Activated CD8-positive, alpha-beta memory T cell treated with anti-CD3 and anti-CD28 coated beads, Interleukin-2, amount 50 U/mL, for 48 hours (primary cell): Measurements from ENCODE around the gene TNFRSF21.
"Not testable (repeated sequence)": the region's sequence is repeated elsewhere in the genome, so short reads cannot be mapped to it uniquely, and the experiment has no call there.

ENCODE experiments used
- DNase-seq: peaks from one replicate; pipeline ENCODE4 v3.0.0-alpha.2; 2020

The TNFRSF21 gene

DNA sequence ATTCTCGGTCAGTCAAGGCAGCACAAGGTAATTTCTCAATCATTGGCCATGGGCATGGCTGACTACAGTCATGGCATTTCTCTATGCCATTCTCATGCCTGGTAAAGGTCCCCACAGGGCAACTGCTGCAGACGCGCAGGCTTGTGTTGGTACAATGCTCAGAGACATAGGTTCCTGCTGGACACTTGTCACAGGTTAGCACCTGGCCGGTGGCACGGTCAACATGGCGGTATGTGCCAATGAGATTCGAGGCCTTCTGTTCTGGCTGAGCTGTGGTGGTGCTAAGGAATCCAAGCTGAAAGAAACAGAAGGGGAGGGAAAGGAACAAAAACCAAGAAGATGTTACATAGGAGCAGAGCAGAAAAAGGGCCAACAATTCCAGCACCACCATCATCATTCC, 23.4 kb downstream of the TNFRSF21 start:
- no peak for DNase-seq

DNA sequence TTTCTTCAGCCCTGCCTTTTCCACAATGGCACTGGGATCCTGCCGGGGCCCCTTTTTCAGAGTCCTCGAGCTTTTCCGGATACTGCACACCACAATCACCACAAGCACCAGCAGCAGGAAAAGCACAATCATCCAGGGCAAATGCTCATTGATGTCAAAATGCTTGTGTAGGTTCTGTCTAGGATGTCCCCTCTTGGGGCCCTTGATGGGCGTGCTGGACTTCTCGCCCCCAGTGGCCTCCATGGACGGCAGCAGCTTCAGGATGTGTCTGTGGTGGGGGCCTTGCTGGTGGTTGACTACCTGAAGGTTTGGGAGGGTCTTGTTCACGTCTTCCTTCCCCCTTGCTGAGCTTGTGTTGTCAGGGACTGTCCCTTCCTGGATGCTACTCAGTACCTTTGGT, 25.7 kb downstream of the TNFRSF21 start:
- DNase-seq, result no peak

DNA sequence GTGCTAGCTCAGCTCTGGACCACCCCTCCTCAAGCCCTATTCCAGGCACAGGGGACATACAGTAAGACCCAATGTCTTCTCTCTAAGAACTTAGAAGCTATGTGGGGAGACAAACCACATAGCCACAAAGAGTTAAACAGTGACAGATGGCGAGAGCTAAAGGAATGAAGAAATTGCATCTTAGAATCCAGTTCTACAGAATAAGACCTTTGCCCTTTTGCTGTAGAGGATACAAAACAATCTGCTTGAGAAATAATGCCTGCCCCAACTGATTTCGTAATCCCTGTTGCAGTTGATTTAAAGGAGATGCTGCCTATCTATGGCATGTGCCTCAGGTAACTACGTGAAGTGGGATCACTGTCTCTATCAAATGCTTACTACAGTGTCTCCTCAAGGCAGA, 31.2 kb downstream of the TNFRSF21 start:
- DNase-seq, result no peak

DNA sequence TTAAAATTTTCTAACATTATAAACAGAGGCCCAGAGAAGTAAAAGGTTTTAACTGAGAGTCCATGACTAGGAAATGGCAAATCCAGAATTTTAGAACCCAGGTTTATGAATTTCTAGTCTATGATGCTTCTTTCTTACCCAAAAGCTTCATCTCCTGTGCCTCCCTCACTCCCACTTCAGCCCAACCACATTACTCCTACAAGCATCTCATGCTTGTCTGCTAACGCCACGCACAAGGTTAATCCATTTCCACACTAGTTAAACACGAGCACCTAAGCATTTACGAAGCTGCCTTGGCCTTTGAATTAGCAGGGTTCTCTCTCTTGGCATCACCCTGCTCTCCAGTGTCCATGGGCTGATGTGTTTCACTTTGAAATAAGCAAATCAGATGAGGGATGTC, 32.0 kb downstream of the TNFRSF21 start:
- DNase-seq, result no peak

DNA sequence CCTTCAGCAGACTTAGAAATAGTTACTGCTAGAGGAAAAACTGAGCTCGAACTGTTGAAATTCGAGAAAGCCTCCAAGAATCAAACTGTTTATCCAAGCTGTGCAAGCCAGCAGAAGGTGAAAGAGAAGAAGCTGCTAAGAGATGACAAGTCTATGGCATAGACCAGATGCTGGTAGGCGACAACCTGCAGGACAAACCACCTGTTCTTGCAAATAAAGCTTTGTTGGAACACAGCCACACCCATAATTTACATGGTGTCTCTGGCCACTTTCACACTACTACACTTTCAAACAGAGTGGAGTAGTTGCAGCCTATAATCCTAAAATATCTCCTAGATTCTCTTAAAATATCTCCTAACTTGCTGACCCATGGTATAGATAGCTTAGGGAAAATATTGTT, 33.3 kb downstream of the TNFRSF21 start:
- no peak for DNase-seq

DNA sequence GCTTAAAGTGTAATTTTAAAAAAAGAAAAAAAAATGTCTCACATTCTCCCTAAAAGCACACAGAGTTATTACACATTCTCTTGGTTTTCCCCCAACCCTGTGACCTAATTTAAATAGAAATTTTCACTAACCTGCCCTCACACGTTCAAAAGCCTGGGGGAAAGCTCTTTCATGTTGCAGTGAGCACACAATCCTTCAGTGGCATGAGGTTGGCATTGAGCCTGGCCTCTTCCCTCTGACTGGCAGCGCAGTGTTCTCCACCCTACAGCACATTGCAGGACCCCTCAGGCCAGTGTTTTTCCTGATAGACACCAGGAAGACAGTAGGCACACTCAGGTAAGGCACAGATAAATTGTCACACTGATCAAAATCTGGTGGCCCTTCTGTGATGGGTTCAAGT, 34.1 kb downstream of the TNFRSF21 start:
- DNase-seq, result no peak

DNA sequence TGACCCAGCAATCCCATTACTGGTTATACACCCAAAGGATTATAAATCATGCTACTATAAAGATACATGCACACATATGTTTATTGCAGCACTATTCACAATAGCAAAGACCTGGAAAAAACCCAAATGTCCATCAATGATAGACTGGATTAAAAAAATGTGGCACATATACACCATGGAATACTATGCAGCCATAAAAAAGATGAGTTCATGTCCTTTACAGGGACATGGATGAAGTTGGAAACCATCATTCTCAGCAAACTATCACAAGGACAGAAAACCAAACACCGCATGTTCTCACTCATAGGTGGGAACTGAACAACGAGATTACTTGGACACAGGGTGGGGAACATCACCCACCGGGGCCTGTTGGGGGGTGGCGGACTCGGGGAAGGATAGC, 34.6 kb downstream of the TNFRSF21 start:
- not testable (repeated sequence) for DNase-seq

DNA sequence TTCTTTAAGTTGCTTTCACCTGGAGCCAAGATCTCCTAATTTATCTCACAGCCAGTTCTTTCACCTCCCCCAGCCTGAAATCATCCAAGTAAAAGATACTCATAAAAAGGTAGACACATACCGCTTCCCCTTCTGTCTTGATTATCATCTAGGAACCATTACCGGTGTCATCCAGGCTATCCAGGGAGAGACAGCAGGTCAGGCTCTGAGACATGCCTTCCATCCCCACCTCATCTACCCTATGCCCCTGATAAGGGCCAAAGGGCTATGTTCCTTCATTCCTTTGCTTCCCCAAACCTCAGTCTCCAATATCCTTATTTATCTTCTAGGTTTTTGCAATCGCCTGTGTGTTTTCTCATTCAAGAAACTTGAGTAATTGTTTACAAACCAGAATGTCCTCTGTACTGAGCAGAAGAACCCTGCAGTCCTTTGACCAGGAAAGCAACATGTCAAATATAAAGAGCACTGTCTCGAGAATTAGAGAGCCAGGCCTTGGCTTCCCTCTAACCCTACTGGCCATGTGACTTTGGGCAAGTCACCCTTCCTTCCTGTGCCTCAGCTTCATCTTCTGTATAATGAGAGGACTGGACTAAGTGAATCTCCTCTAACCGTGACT, 41.0 kb downstream of the TNFRSF21 start:
- no peak for DNase-seq

DNA sequence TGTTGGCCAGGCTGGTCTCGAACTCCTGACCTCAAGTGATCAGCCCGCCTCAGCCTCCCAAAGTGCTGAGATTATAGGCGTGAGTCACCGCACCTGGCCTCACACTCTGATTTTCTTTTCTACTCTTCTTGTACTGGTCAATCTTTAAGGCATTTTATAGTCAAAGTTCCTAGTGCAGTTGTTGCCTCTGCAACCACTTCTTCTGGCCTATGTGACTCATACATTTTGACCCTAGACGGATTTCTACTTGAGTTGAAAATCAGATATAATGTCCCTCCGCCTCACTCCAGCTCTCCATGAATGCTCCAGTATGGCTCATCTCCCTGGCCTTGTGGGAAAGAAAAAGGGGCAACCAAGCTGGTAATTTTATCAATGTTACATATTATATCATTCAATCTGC, 42.4 kb downstream of the TNFRSF21 start:
- no peak for DNase-seq

DNA sequence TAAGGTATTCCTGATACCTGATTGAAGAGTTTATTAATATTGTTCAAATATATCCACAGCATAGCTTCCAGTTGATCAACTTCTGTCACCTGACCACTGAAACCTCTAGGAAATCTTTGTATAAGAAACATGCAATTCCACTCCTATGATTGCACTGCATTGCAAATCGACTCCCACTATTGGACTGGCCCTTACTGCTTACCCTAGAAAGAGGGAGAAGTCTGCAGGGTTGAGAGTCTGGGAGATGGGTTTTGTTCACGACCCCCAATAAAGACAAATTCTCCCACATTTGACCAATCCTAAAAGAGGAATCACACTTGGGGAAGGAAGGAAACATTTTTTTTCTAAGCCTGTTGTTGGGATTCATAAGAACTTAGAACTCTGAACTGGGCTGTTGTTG, 43.7 kb downstream of the TNFRSF21 start:
- no peak for DNase-seq

DNA sequence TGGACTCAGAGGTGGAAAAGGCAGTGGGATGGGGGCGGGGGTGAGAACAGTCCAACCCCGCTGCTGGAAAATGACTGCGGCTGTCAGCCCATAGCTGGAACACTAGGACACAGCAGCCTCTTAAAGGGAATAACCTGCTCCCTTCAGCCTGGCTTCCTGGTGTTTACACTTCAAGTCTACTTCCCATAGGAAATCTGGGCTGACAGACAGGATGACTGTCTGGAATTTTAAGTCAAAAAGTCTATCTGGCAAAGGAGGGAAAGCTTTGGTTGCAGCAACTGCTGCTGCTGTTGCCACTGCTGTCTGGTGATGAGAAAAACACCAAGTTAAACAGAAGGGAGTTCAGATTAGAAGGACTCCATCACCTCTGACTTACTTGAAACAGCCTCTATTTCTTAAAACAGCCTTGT, 44.9 kb downstream of the TNFRSF21 start:
- DNase-seq, result no peak

DNA sequence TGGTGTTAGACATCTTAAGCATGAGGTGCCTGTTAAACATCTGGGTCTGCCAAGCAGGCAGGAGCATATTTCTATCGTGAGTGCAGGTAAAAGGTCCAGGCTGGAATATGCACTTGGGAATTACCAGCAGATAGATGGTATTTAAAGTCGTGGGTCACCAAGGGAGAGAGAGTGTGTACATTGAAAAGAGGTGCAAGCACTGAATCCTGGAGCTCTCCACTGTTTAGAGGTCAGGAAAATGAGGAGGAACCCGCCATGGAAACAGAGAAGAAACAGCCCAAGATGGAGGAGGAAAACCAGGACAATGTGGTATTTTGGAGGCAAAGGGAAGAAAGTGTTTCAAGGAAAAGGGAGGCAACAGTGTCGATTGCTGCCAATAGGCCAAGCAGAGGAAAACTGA, 46.4 kb downstream of the TNFRSF21 start:
- no peak for DNase-seq

DNA sequence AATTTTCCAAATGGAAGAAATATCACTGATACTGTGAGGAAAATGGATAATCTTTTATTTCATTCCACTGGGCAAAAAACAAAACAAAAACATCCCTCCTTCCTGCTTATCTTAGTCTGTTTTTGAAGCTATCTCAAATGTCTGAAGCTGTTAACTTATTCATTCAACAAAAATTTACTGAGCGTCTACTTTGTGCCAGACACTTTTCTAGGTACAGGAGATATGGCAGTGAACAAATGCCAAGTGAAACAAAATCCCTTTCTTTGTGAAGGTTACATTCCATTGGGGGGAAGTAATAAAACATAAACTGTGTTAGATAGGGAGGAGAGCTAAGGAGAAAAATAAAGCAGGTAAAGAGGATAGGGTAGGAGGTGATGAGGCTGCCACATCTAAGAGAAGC, 47.5 kb downstream of the TNFRSF21 start:
- no peak for DNase-seq

DNA sequence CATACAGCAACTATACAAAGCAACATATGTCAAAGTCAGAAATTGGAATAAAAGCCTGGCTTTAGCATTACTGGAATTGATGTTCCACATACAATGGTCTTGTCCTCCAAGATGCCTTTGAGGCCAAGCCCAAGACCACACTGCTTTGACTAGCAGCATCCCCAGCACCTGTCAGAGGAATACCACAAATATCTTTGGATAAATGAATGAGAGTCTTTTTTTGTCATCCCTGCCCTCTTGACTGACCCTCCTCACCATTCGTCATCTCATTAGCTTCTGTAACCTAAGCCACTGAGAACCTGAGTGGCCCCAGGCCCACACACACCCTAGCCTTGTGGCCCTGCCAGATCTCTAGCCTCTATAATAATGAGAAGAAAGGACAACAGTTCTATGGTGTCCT, 48.5 kb downstream of the TNFRSF21 start:
- DNase-seq, result no peak

DNA sequence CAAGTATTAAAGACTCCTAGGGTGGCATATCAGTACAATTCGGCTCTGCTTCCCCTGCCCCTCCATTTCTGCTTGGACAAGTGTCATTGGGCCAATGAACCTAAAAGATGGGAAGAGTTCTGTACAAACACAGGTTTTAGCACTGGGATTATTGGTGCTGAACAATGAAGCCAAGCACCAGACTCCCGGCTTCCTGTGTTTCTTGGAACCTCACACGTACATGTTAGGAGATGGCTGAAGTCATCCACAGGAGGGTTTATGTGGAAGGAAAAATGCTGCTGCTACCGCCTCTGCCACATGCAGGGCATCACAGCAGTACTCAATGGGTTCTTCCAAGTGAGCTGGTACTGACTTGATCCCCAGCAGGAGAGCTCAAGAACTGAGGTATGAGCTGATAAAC, 49.7 kb downstream of the TNFRSF21 start:
- no peak for DNase-seq

DNA sequence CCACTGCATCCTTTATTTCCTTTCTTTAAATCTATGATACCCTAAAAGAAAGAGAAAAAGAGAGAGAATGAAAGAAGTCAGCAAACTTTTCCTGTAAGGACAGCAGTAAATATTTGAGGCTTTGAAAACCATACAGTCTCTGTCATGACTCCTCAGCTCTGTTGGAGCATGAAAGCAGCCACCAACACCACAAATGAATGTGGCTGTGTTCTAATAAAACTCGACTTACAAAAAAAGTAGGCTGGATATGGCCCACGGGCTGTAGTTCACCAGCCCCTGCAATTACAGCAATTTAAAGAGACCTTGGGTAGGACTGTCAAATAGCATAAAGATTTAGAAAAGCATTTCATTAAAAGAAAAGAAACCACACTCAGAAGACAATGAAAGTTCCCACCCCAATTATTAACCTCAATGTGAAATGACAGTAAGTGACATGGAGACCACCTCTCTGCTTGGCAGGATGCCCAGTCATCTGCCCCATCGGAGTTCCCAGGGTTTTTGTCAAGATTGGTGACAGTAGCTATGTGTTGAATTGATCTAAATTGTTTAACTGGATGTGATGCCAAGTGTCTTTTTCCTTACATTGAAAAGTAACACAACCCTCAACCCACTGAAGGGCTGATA, 50.9 kb downstream of the TNFRSF21 start:
- DNase-seq, result no peak

DNA sequence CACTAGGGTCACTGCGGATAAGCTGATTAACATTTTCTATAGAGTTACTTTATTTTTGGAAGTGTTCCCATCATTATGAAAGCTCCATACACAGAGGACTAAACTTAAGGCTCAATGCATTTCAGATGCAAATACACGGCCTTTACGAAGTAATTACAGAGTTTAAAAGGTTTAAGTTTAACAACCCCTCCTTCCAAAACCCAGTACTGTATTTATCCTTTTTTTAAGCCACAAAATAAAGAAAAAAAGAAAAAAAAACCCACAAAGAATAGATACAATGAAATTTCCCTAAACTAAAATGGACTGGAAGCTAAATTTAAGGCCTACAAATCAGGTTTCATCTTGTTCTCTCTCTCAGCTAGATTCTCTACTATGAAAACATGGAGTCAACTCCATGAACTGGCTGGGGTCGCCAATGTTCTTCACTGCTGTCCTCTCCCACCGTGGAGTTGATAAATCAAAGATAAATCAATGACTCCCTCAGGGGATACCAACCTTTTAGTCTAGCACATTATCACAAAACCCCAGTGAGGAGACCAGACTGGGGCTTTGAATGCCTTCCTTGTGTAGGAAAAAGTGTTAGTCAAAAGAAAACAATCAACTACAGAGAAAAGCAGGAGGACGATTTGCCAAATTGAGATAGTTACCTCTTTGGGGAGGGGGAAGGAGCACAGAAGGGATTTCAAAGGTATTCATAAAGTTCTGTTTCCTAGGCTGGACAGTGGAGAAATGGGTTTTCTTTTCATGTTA, 52.5 kb downstream of the TNFRSF21 start:
- no peak for DNase-seq

DNA sequence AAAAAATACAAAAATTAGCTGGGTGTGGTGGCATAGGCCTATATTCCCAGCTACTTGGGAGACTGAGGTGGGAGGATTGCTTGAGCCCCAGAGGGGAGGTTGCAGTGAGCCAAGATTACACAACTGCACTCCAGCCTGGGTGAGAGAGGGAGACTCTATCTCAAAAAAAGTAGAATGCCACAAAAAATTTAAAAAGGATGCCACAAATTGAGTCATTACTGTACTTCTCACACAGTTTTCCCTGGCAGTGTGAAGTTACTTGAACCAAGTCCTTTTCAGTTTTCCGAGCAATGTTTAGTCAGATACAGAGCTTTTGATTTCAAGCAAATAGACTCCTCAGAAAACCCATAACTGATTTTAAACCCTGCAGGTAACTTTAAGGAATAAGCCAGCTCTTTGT, 53.3 kb downstream of the TNFRSF21 start:
- no peak for DNase-seq

DNA sequence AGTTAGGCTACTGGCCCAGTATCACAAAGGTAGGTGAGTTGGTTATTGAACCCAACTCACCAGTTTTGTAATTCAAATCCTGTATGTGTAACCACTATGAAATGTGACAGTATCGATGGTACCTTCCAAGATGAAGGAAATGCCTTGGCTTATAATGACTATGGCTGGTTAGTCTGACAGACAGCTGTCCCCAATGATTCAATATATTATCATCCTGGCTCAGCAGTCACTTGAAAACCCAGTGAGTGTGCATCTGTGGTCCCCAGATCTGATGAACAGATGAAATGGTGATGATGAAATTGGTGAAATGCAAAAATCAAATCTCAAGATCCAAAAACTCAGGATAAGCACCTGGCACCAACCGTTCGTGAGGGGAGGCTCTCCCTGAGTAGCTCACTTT, 54.8 kb downstream of the TNFRSF21 start:
- no peak for DNase-seq

DNA sequence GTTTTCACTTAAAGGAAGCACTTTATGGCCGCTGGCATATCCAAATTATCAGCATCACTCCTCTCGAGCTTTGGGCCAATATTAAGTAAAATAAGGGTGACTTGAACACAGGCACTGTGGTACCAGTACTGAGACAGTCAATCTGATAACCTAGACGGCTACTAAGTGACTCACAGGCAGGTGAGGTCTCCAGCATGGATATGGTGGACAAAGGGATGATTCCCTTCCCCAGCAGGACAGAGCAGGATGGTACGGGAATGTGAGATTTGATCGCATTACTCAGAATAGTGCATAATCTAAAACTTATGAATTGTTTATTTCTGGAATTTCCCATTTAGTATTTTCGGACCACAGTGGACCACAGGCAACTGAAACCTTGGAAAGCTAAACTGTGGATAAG, 55.7 kb downstream of the TNFRSF21 start:
- no peak for DNase-seq

DNA sequence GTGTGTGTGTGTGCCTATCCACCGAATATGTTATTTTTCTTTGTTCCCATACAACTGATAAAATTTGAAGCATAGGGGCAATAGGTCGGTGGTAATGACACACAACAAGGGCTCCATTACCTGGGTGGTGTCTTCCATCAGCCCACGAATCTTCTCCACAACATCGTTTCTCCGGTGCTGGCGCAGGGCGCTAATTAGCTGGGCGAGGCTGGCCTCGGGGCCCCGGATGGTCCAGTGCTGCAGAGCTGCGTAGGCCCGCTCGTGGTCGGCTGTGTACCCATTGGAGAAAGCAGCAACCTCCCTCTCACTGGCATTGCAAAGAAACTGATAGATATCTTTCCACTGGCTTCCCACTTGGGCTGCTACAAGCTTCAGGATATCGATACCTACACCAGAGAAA, 56.6 kb downstream of the TNFRSF21 start:
- DNase-seq, result no peak

DNA sequence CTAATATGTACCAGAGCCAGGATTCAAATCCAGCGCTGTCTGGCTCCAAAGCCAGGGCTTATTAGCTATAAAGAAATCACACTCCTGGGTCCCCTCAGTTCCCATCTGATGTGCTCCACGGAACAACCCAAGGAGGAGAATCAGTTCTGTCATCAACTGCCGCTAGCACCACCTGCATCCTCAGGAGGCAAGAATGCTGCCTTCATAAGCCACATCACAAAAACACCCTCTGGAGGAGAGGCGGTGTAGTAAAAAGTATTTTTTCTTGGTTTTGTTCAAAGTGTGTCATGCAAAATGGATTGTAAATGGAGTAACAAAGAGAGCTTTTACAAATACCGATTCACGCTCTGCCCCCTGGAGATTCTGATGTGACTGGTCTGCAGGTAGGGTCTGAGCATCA, 57.1 kb downstream of the TNFRSF21 start:
- no peak for DNase-seq

DNA sequence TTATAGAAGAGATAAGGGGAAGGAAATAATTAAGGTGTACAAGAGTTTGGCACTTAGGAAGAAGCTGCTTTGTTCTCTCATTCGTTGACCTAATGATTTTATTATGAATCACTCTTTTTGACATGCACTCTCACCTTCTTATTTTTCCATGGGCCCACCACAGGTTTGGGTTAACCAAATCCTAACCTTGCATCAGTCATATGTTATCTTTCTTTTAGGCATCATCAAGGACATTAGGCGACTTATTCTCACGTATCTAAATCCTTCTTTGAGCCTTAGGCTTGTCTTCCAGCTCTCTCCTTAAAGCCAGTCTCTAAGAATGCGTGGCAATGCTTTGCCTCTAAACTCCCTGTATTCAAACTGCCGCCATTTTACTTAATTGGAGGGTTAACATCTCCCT, 58.3 kb downstream of the TNFRSF21 start:
- no peak for DNase-seq

DNA sequence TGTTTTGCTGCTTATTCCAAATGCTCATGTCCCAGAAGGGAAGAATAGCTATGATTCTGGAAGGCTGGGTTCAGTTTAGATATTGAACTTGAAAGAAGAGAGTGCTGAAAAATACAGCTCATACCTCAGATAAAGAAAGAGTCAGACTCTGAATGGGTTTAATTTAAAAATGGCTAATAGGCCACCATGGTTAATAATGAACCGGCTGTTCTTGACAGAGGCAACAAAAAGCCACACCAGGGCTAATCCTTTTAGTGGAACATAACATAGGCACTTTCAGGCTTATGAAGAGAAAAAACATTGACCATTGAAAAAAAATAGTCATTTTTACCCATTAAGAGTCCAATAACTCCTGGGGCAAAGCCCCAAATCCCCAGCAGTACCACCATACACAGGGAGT, 59.4 kb downstream of the TNFRSF21 start:
- no peak for DNase-seq

DNA sequence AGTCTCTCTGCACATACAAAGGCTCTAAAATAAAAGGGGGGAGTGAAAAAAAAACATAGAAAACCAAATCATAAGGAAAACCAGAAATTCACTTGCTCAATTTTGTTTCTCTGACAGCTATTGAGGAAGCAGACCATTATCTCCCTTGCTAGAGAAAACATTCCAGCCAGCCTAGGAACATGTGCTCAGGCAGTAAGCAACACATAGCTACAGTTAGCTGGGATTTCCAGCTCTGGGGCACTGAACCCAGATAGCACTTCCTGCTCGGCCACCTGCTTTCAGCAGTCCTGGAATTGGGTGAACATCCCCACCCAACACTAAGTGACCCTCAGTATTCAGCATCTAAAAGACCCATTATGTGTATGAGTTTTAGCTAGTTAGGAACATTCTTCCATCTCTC, 61.3 kb downstream of the TNFRSF21 start:
- DNase-seq, result no peak
